Fibroblast of lung (primary cell): Measurements from ENCODE around the gene HOOK1.

Experiments used
- EZH2 ChIP-seq: IDR thresholded peaks from 2 replicates; pipeline ENCODE4 v1.5.1; 2012; ENCODE audit warnings: low read length, control low read depth, mild to moderate bottlenecking; ENCODE audit errors: missing control alignments
- TF ChIP-seq, protein P1 (sequence below), 2 donors: IDR thresholded peaks in 1 of 2; conservative IDR thresholded peaks in 1 of 2; 1 replicate in 1 of 2; 2 replicates in 1 of 2; pipeline ENCODE4 v1.5.1; 2011 to 2012; ENCODE audit warnings: low read length in 2 of 2, control low read depth in 1 of 2, inconsistent platforms in 1 of 2, low read depth in 1 of 2, mild to moderate bottlenecking in 1 of 2

DNA sequence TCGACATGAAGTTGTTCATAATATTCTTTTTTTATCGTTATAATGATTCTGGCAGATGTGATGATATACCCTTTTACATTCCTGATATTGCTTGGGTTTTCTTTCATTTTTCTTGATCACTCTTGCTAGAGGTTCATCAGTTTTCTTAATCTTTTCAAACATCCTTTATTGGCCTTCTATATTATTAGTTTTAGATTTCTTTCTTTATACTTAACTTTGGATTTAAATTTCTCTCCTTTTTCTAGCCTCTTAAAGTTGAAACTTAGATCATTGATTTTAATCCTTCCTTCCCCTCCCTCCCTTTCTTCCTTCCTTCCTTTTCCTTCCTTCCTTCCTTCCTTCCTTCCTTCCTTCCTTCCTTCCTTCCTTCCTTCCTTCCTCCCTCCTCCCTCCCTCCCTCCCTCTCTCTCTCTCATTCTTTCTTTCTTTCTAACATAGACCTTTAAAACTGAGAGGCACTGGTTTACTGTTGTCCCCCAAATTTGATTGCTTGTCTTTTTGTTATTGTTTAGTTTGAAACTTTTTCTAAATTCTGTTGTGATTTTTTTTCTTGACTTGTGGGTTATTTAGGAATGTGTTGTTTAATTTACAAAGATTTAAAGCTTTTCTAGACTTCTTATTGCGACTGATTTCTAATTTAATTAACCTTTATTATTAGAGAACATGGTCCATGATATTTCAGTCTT lies 31.6 kb downstream of the HOOK1 start:
- TF ChIP-seq, protein P1, sequence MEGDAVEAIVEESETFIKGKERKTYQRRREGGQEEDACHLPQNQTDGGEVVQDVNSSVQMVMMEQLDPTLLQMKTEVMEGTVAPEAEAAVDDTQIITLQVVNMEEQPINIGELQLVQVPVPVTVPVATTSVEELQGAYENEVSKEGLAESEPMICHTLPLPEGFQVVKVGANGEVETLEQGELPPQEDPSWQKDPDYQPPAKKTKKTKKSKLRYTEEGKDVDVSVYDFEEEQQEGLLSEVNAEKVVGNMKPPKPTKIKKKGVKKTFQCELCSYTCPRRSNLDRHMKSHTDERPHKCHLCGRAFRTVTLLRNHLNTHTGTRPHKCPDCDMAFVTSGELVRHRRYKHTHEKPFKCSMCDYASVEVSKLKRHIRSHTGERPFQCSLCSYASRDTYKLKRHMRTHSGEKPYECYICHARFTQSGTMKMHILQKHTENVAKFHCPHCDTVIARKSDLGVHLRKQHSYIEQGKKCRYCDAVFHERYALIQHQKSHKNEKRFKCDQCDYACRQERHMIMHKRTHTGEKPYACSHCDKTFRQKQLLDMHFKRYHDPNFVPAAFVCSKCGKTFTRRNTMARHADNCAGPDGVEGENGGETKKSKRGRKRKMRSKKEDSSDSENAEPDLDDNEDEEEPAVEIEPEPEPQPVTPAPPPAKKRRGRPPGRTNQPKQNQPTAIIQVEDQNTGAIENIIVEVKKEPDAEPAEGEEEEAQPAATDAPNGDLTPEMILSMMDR (conservative IDR thresholded peaks at IDR 0.05 in 1 of 2, IDR thresholded peaks at IDR 0.05 in 1 of 2; ENCODE audit: low read depth in 1 of 2, low read length in 2 of 2): no peak
- no peak for TF ChIP-seq EZH2
